PC-9 (cell line): ENCODE data around the gene GPS2. TPM values are rescaled to one million over a fixed set of nuclear protein-coding genes. Genes with fewer than 3 reads are reported as not detected.

ENCODE experiments used
- BruUV-seq: library from RNA; stranded (reverse); fragments of 400-500 nt; replicated peaks from 2 replicates; lab custom pipeline; 2021; lab: Mats Ljungman, UMichigan
- CTCF ChIA-PET: fragments of 300-600 bp; sonication (Branson Sonifier 250); formaldehyde crosslinking; loops from one replicate; lab custom pipeline; 2022; ENCODE audit warnings: antibody characterized with exemption; lab: Charles Lee
- POLR2A ChIA-PET: fragments of 300-600 bp; sonication (Branson Sonifier 250); formaldehyde crosslinking; loops from one replicate; lab custom pipeline; 2022; ENCODE audit warnings: antibody characterized with exemption; ENCODE audit not compliant: unreplicated experiment; lab: Charles Lee
- DNase-seq, 2 experiments: peaks; one replicate each; pipeline versions ENCODE4 v3.0.0 to v3.0.0-alpha.2; 2015 to 2022; ENCODE audit warnings: mixed read lengths in 1 of 2
- H2AFZ ChIP-seq: fragments of 200-600 bp; sonication (generic); 2 replicates; pipeline ENCODE4 v1.8.1; 2017; ENCODE audit warnings: antibody characterized with exemption
- H3F3A ChIP-seq: fragments of 200-600 bp; sonication (generic); 2 replicates; pipeline ENCODE4 v1.8.1; 2017; ENCODE audit warnings: antibody characterized with exemption, mild to moderate bottlenecking, low read depth; ENCODE audit not compliant: insufficient read depth
- H3K27ac ChIP-seq: fragments of 200-600 bp; sonication (generic); 2 replicates; pipeline ENCODE4 v1.6.1; 2016; ENCODE audit warnings: mixed run types
- H3K27me3 ChIP-seq: fragments of 200-600 bp; sonication (generic); 2 replicates; pipeline ENCODE4 v1.6.1; 2016; ENCODE audit warnings: low read depth, mixed run types; ENCODE audit not compliant: insufficient read depth
- H3K36me3 ChIP-seq: fragments of 200-600 bp; sonication (generic); 2 replicates; pipeline ENCODE4 v1.6.1; 2016; ENCODE audit warnings: low read depth, mixed run types
- H3K4me1 ChIP-seq: fragments of 200-600 bp; sonication (generic); replicated peaks from 2 replicates; pipeline ENCODE4 v1.6.1; 2016; ENCODE audit warnings: mixed run types; ENCODE audit not compliant: insufficient read depth
- H3K4me2 ChIP-seq: fragments of 200-600 bp; sonication (generic); 2 replicates; pipeline ENCODE4 v1.6.1; 2017; ENCODE audit warnings: mixed run types
- H3K4me3 ChIP-seq: fragments of 200-600 bp; sonication (generic); 2 replicates; pipeline ENCODE4 v1.6.1; 2016; ENCODE audit warnings: mixed run types
- H3K79me2 ChIP-seq: fragments of 200-600 bp; sonication (generic); 2 replicates; pipeline ENCODE4 v1.6.1; 2017; ENCODE audit warnings: low read depth, mixed run types
- H3K9me2 ChIP-seq: fragments of 200-600 bp; sonication (generic); 2 replicates; pipeline ENCODE4 v1.8.1; 2017; ENCODE audit warnings: mild to moderate bottlenecking; ENCODE audit not compliant: insufficient read depth
- H3K9me3 ChIP-seq: fragments of 200-600 bp; sonication (generic); 2 replicates; pipeline ENCODE4 v1.8.1; 2016; ENCODE audit warnings: low read depth; ENCODE audit not compliant: insufficient read depth
- H4K20me1 ChIP-seq: fragments of 200-600 bp; sonication (generic); 2 replicates; pipeline ENCODE4 v1.8.1; 2017; ENCODE audit not compliant: insufficient read depth
- CTCF ChIP-seq: fragments of 200-600 bp; sonication (generic); conservative IDR thresholded peaks from 2 replicates; pipeline ENCODE4 v1.6.1; 2017; ENCODE audit warnings: mixed run types, antibody characterized with exemption, mild to moderate bottlenecking, moderate library complexity
- EZH2 ChIP-seq: fragments of 200-600 bp; sonication (generic); IDR thresholded peaks from 2 replicates; pipeline ENCODE4 v1.8.0; 2017; ENCODE audit warnings: antibody characterized with exemption, low read depth
- intact Hi-C: fragments of 100-400 bp; cut with micrococcal nuclease; formaldehyde crosslinking; loops from one replicate; pipeline ENCODE4 v1.10.0; 2022; ENCODE audit not compliant: unreplicated experiment
- total RNA-seq: library from RNA; stranded (reverse); gene quantifications from 2 replicates; pipeline ENCODE4 v1.2.3, GENCODE V29; 2021

The GPS2 gene
- total RNA-seq, 1 experiment from 2014 or later, result 61.3 TPM

- Histone ChIP-seq H3K9me3 (no peaks in the 10 kb centered on the region), H3K9me2 (no peaks in the 10 kb centered on the region), H3K27ac (peak overlapping the region; percentile 62), H3K4me3 (peak overlapping the region; percentile 55), H4K20me1 (no peaks in the 10 kb centered on the region), H3F3A (peaks cover 12% of the 10 kb centered on the region; the same call in 1 of the 2 replicates), H3K79me2 (no peaks in the 10 kb centered on the region), H3K4me2 (peak overlapping the region; percentile 93), H2AFZ (peak overlapping the region; percentile 78), H3K27me3 (no peaks in the 10 kb centered on the region), H3K4me1 (0 out of 2 replicates have a peak, but pooled peaks cover 4% of the 10 kb centered on the region), H3K36me3 (no peaks in the 10 kb centered on the region)
- TF ChIP-seq CTCF (peak; percentile 96), EZH2 (no peak)
- peak; percentile 74 to 91 for DNase-seq
- TSS peak; percentile 41 for BruUV-seq
- ChIA-PET CTCF (interaction anchor here (0.6 to 1.7 kb wide), 4 partner anchors 49 to 280 kb away, joined by 3 to 6 read pairs (median 5); partner anchors contain the start of gene TMEM256), POLR2A (interaction anchor here (0.6 to 1.0 kb wide), 3 partner anchors 55 to 153 kb away, joined by 4 to 7 read pairs (median 5); partner anchors contain the start of genes ACADVL and DLG4)
- intact Hi-C loops, result loop anchor here (1.0 to 2.0 kb wide), 6 partner anchors 16 to 408 kb away; partner anchors contain the start of genes SENP3, SOX15 and WRAP53
These were observed 34.6 kb downstream of the GPS2 start for GRCh38 chr17:7280519-7281073.

- Histone ChIP-seq H4K20me1 (no peaks in the 10 kb centered on the region), H2AFZ (no peak overlapping the region), H3K27me3 (no peaks in the 10 kb centered on the region), H3K4me3 (no peak overlapping the region), H3K79me2 (no peaks in the 10 kb centered on the region), H3F3A (peaks cover 12% of the 10 kb centered on the region; the same call in 1 of the 2 replicates), H3K9me2 (no peaks in the 10 kb centered on the region; the same call in 1 of the 2 replicates), H3K4me2 (no peak overlapping the region), H3K36me3 (no peaks in the 10 kb centered on the region), H3K4me1 (0 out of 2 replicates have a peak, but pooled peaks cover 4% of the 10 kb centered on the region), H3K9me3 (no peaks in the 10 kb centered on the region), H3K27ac (no peak overlapping the region)
- CTCF ChIA-PET, result interaction anchor here (1.7 kb wide), 1 partner anchor 281 kb away, joined by 6 read pairs; no protein-coding TSS in a partner anchor
- no peak for DNase-seq
- no TSS peak for BruUV-seq
- POLR2A ChIA-PET, result no interaction called here
- intact Hi-C loops, result no loop called here
- TF ChIP-seq CTCF (no peak), EZH2 (no peak)
These were observed 35.7 kb downstream of the GPS2 start for GRCh38 chr17:7279448-7279847.

- Histone ChIP-seq H3K36me3 (no peaks in the 10 kb centered on the region; the same call in 1 of the 2 replicates), H3F3A (peaks cover 54% of the 10 kb centered on the region), H3K4me1 (peaks cover 25% of the 10 kb centered on the region), H3K4me2 (no peak overlapping the region), H3K4me3 (no peak overlapping the region), H3K9me3 (no peaks in the 10 kb centered on the region), H3K27me3 (no peaks in the 10 kb centered on the region), H3K27ac (no peak overlapping the region), H3K79me2 (peaks cover 15% of the 10 kb centered on the region), H2AFZ (no peak overlapping the region), H3K9me2 (no peaks in the 10 kb centered on the region), H4K20me1 (no peaks in the 10 kb centered on the region)
- POLR2A ChIA-PET, result interaction anchor here (0.7 kb wide), 2 partner anchors 63 to 77 kb away, joined by 4 to 10 read pairs; no protein-coding TSS in a partner anchor
- BruUV-seq, result no TSS peak
- CTCF ChIA-PET, result interaction anchor here (0.7 kb wide), 1 partner anchor 158 kb away, joined by 4 read pairs; no protein-coding TSS in a partner anchor
- DNase-seq, result no peak
- no peak for TF ChIP-seq EZH2
- TF ChIP-seq CTCF, result no peak
- intact Hi-C loops, result no loop called here
These were observed 48.4 kb downstream of the GPS2 start for GRCh38 chr17:7266784-7267183.
